GM12801 (cell line): ENCODE measurements around the gene YIPF3.

Source experiments
- TF ChIP-seq, protein P1 (sequence below): IDR thresholded peaks from one replicate; pipeline ENCODE4 v1.5.1; 2011; ENCODE audit warnings: control low read depth; ENCODE audit not compliant: insufficient read length; ENCODE audit errors: extremely low read depth

Gene YIPF3

DNA sequence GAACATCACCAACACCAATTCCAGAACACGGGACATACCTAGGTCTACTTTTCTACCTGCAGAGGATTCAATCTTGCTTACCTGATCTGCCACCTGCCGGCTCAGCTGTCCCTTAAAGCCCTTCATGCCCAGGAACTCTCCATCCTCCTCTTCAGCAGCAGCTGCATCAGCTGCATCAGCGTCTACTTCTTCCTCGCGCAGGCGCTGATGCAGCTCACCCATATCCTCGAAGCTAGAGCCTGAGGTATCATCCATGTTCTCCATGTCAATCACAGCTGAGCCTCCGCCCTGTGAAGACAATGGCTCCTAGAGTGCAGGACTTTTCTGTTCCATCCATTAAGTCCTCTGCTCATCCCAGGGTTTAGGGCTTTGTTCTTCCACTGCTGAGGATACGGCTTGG is 918 bp downstream of the YIPF3 start:
- TF ChIP-seq, protein P1, sequence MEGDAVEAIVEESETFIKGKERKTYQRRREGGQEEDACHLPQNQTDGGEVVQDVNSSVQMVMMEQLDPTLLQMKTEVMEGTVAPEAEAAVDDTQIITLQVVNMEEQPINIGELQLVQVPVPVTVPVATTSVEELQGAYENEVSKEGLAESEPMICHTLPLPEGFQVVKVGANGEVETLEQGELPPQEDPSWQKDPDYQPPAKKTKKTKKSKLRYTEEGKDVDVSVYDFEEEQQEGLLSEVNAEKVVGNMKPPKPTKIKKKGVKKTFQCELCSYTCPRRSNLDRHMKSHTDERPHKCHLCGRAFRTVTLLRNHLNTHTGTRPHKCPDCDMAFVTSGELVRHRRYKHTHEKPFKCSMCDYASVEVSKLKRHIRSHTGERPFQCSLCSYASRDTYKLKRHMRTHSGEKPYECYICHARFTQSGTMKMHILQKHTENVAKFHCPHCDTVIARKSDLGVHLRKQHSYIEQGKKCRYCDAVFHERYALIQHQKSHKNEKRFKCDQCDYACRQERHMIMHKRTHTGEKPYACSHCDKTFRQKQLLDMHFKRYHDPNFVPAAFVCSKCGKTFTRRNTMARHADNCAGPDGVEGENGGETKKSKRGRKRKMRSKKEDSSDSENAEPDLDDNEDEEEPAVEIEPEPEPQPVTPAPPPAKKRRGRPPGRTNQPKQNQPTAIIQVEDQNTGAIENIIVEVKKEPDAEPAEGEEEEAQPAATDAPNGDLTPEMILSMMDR, result no peak

DNA sequence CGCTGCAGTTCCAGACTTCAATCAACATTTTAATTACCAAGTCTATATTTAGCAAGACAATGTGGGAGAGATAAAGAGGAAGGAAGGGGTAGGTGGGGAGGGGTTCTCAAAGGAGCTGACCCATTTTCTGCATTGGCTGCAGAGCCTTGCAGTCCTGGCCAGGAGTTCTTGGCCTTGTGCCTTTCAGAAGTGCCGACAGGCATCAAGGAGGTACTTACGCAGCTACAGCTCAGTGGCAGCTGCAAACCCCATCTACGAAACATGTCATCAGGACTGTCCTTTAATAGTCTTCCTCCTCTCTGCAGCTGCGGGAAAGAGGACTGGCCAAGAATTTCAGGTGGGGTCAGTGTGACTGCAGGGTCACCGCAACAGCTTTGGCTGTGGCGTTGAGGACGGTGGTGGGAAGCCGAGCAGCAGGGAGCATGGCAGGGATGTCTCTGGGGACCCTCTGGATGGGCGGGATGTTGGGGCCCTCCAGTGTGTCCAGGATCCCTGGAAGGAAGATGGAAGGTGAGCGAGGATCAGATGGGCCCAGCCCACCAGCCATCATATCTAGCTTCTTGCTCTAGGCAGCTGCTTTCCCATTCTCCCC is 4.8 kb downstream of the YIPF3 start:
- TF ChIP-seq, protein P1, result no peak

DNA sequence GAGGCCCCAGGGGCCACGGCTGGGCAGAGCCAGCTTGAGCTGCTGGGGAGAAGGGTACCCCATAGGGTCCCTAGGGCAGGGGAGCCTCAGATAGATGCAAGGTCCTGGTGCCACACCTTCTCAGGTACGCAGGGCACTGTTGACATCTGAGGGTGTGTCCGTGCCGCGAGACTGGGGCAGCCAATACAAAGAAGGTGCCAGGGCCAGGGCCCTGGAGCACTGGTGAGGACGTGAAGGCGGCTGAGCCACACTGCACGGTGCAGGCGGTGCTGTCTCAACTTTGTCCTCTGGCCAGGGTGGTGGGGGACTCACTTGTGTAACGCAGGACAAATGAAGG is 5.9 kb downstream of the YIPF3 start:
- TF ChIP-seq, protein P1, result no peak

DNA sequence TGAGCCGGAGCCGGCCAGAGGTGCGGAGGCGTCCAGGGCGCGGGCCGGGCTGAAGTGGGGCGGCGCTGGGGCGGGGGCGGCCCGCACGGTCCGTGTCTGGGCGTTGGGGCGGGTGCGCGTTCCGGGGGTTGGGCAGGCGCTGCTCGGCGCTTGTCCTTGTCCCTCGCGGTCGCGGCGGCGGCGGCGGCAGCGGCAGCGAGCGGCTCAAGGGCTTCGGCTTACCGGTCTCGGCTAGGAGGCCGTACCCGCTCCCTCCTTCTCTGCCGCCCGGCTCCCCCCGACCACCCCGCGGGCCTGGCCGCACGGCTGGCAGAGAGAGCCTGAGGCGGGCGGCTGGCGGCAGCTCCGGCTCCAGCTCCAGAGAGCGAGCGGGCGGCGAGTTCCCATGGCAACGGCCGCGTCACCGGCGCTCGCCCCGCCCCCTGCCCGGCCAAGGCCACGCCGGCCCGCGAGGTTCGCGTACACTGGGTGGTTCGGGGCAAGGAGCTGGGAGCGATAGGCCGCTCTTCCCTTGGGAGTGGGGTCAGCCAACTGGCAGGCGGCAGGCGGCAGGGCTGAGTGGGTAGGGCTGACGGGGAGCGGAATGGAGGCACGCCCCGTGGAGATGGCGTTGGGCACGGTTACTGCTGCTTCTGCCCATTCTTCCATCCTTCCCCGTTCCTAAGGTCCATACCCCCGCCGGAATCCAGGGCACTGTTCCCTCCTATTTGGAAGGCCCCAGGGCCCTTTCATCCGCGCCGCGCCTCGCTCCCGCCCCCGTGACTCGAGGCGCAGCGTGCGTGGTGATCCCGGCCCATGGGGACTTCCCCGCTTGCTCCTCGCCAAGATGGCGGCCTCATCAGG is 6.5 kb downstream of the YIPF3 start, which contains the start of gene LRRC73:
TSS of gene LRRC73 (minus strand) at position 363 of the 843 bp plus-strand sequence. CDS start 561 bp downstream, outside the sequence.
- TF ChIP-seq, protein P1, result no peak

DNA sequence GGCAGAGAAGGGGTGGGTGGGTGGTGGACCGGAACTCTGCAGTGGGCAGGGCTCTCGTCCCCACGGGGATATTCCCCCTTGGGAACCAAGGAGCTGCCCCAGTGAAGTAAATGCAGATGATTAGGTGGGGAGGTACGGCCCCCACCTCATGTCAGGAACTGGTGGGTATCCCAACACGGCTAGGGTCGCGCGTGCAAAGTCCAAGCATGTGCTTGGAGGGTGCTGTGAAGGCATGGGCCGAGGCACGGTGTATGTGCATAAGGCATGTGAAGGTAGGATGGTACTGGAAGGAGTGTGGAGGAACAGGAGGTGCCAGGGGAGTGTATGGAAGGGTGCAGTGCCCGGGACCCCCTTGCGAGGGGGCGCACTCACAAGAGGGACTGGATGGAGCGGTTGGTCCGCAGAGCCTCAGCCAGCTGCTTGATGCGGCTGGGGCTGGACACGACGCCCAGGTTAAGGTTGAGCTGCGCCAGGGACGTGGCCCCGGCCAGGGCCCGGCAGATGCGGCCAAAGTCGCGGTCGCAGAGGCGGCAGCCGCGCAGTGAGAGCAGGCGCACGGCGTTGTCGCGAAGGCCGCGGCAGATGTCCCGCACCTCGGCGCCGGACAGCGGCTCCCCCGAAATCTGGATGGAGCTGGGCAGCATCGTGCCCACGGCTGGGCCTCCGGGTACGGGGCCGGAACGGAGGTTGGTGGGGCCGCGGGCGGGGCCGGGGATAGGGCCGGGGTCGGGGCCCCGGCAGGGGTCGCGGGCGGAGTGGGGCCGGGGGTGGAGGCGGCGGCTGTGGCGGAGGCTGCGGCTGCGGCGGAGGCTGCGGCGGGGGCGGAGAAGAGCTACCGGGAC is 7.4 kb downstream of the YIPF3 start:
- TF ChIP-seq, protein P1, result no peak

DNA sequence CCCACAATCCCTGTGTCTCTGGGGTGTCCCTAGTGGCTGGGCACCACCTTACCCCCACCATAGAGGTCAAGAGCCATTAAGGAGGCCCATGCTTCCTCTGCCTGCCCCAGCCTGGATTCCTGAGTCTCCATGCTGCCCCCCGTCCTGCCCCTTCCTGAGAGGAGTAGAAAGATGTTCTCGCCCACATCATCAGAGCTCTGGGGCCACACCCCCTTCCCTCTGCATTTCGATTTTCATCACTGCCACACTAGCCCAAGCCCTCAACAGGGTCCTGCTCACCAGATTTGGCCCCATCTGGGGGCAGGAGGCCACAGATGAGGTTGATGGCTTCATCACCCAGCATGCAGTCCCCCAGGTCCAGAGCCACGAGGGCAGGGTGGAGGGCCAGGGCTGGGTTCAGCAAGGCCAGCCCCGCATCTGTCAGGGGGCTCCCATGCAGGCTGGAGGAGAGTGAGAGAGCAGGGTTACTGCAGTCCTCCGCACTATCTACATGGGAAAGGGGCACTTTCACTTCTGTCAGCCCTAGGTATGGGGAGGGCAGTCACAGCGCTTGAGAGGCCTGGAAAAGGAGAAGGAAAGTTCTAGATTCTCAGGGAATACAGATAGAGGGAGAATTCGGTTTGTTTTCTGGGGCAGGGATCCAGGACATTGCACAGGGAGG is 8.1 kb downstream of the YIPF3 start:
- TF ChIP-seq, protein P1, result no peak
